Fibroblast of villous mesenchyme (primary cell): ENCODE data around the gene MAP4K4. TPM values are rescaled to one million over a fixed set of nuclear protein-coding genes. Genes with fewer than 3 reads are reported as not detected.

Experiments used
- DNase-seq: peaks from one replicate; pipeline ENCODE4 v3.0.0-alpha.2; 2010; ENCODE audit warnings: low read depth
- H3K4me3 ChIP-seq: 2 replicates; pipeline ENCODE4 v1.5.1; 2011; ENCODE audit warnings: low read depth, mild to moderate bottlenecking, low read length
- CTCF ChIP-seq: IDR thresholded peaks from 2 replicates; pipeline ENCODE4 v1.5.1; 2012; ENCODE audit warnings: low read depth, mild to moderate bottlenecking, low read length; ENCODE audit not compliant: insufficient read depth
- total RNA-seq: library from RNA; depleted of rRNA; stranded (reverse); fragments of >200 nt; gene quantifications from 2 replicates; pipeline ENCODE4 v1.2.3, GENCODE V29; 2012

Gene MAP4K4
- total RNA-seq, 1 donor, result 95.0 TPM

- H3K4me3 ChIP-seq, result peak overlapping the region; percentile 77
- peak; percentile 49 for DNase-seq
Measured at GRCh38 chr2:101698844-101699754, 1.6 kb downstream of the MAP4K4 start.

GRCh38 chr2:101699755-101700461 is 2.4 kb downstream of the MAP4K4 start:
- DNase-seq, result peak; percentile 74
- no peak for TF ChIP-seq CTCF

More at GRCh38 chr2:101698844-101699754, 1.6 kb downstream of the MAP4K4 start:
- no peak for TF ChIP-seq CTCF

GRCh38 chr2:101704046-101704466 is 6.5 kb downstream of the MAP4K4 start:
- TF ChIP-seq CTCF, result no peak
- H3K4me3 ChIP-seq, result no peak overlapping the region
- peak; percentile 92 for DNase-seq

More at GRCh38 chr2:101699755-101700461, 2.4 kb downstream of the MAP4K4 start:
- peak overlapping the region; percentile 77 for H3K4me3 ChIP-seq

- H3K4me3 ChIP-seq, result no peak overlapping the region
- peak; percentile 30 for DNase-seq
- TF ChIP-seq CTCF, result no peak
Measured at GRCh38 chr2:101704816-101705578, 7.5 kb downstream of the MAP4K4 start.

GRCh38 chr2:101706121-101706818 is 8.8 kb downstream of the MAP4K4 start:
- no peak for TF ChIP-seq CTCF
- DNase-seq, result no peak
- H3K4me3 ChIP-seq, result no peak overlapping the region

- no peak for TF ChIP-seq CTCF
- peak; percentile 64 for DNase-seq
- H3K4me3 ChIP-seq, result no peak overlapping the region
Measured at GRCh38 chr2:101706819-101707177, 9.3 kb downstream of the MAP4K4 start.
